G401 (cell line): ENCODE results near the gene LTV1. TPM values are rescaled to one million over a fixed set of nuclear protein-coding genes. Genes with fewer than 3 reads are reported as not detected.

Source experiments
- DNase-seq: peaks from one replicate; pipeline ENCODE4 v3.0.0-alpha.2; 2015; ENCODE audit warnings: low spot score
- in situ Hi-C: cut with HindIII; loops from 2 replicates; pipeline ENCODE4 v1.10.0; 2016; ENCODE audit warnings: low sequenced_read_pairs, mixed read lengths
- total RNA-seq: library from RNA; depleted of rRNA; stranded (reverse); fragments of >200 nt; shearing (Covaris generic); gene quantifications from 2 replicates; pipeline ENCODE4 v1.2.3, GENCODE V29; 2014; rRNA removed

Gene LTV1
- total RNA-seq, 1 experiment from 2014 or later: 37.0 TPM

- in situ Hi-C loops: no loop called here
- DNase-seq: no peak
Observed at GRCh38 chr6:143878272-143878760, 35.2 kb downstream of the LTV1 start.

- in situ Hi-C loops: no loop called here
Observed at GRCh38 chr6:143880412-143880811, 37.3 kb downstream of the LTV1 start.

DNA sequence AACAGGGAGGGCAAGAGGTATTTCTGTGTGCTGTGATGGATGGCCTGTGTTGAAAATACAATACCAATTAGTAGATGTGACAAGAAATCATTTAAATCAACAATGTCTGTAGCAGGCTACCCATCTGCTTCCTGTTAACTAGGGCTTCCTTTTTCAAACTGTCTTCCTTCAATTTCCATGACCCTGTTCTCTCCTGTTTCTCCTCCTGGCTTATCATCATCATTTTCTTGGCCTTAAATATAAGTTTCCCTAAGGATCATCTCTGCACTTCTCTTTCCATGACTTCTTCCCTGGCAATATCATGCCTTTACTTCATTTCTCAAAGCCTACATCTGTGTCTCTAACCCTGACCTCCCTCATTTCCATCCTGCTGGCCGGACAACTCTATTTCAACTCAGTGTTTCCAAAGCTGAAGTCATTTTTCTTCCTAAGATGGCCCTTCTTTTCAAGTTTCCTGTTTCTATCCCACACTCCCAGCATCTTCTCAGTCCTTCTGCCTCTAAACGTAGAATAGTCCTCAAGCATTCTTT is 39.3 kb downstream of the LTV1 start:
- no peak for DNase-seq
- in situ Hi-C loops: no loop called here

More at GRCh38 chr6:143880412-143880811, 37.3 kb downstream of the LTV1 start:
- DNase-seq: no peak

- in situ Hi-C loops: no loop called here
- DNase-seq: no peak
Observed at GRCh38 chr6:143884216-143884900, 41.2 kb downstream of the LTV1 start.

- DNase-seq: no peak
Observed at GRCh38 chr6:143885116-143885515, 42.0 kb downstream of the LTV1 start.

DNA sequence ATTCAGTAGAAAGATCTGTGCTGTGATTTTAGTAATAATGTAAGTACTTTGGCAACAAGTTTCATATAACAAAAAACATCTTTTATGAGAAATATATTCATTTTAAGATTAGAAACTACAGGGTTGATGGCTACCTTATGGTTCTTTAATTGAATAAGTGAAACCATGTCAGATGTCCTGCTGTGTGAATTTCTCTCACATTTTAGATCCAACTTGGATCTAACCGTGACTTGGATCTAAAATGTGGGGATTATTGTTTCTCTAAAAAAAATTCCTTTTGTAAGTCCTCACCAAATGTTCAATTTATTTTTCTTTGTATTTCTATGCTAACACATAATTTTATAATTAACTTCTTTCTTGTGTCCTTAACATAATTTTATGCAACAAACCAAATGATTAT is 51.5 kb downstream of the LTV1 start:
- DNase-seq: no peak
- in situ Hi-C loops: no loop called here

More at GRCh38 chr6:143885116-143885515, 42.0 kb downstream of the LTV1 start:
- in situ Hi-C loops: no loop called here

DNA sequence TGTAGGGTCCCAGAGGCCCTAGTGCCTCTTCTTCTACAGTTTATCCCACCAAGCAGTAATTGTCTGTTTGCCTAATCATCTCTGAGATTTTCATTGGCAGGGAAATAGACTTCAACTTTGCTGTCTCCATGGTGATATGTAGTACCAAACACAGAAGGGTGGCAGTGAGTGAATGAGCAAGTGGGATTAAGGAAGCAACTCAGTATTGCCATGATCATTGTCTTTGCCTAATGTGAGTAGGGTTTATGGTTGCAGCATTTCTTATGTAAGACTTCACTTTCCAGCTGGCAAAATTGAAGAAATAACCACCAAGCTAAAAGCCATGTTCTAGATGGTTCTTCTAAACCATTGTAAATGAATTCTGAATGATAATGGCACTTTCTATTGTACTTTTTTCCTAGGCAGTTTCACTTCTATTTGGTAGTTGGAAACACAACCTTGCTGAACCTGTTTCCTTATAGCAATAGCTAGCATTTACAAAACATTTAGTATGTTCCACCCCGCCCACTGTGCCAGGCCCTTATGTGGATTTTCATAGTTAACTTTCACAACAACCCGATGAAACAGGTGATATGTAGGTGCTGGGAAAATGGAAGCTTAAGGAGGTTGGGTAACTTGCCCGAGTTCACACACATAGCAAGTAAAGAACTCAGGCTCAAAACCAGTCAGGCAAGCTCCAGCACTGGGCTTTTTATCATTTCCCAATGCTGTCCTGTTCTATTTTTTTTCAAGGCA is 53.2 kb downstream of the LTV1 start:
- in situ Hi-C loops: no loop called here

DNA sequence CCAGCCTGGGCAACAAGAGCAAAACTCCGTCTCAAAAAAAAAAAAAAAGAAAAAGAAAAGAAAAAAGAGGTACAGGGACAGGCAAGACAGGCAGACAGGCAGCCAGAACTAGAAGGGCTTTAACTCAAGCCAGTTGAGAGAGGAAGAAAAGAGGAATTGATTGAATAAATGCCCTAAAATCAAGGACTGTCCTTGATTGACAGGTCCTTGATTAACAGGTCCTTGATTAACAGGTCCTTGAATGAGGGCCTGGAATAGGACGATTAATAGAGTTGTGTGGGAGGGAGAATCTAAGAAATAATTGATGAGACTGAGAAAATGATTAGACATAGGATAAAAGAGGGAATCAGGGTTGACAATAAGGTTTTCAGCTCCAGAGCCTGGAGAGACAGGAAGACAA is 57.2 kb downstream of the LTV1 start:
- DNase-seq: no peak
- in situ Hi-C loops: no loop called here

More for the DNA sequence above, 53.2 kb downstream of the LTV1 start:
- DNase-seq: no peak

DNA sequence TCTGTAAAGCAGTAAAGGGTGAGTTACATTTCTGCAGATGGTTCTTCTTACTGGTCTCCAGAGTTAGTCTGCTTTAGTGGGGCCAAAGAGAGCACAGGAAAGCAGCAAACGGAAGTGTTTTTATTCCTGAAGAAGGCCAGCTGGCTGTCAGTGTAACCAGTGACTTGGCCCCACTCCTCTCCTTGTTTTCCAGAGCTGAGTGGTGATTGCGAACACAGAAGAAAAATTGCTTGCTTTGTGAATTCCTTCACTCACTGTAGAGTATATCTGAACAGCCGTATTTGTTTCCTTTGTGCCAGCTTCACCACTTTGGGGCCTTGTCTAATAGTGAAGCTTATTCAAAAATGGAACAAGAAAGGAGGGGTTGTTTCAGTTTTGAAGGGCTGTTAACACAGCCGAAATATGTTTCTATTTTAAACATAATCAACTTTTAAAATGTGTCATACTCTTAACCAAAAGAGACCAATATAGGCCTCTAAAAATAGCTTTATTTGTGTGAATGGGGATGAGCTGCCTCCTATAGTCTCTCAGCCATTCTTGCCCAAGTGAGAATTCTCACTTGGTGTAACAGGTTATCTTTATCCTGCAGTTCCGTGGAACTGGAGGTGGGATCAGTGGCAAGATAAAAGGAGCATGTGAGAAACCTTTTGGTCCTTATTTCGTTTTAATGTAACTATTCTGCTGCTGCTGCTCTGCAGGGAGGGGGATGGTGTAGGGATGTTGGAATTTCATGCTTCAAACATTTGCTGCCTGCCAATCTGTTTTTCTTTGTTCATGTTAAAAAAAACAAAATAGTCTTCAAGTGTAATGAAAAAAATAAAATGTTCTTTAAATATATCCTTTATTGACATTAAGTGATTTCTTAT is 59.0 kb downstream of the LTV1 start:
- in situ Hi-C loops: no loop called here
- DNase-seq: no peak

DNA sequence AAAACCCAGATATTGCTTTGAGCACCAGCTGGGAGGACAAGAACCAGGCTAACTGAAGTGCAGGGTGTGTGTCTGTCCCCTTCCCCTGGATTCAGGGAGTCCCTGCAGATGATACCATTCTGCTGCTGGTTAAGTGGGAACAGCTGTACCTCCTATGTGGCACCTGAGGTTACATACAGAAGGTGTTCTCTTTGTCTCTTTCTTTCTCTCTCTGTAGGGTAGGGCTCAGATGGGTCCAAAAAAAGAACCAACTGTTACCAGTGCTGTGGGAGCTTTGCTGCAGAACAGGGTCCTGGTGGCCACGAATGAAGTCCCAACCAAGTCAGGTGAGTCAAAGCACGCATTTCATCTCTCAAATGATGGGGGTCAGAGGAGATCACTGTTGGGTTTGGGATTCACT is 59.7 kb downstream of the LTV1 start:
- DNase-seq: no peak
- in situ Hi-C loops: no loop called here

DNA sequence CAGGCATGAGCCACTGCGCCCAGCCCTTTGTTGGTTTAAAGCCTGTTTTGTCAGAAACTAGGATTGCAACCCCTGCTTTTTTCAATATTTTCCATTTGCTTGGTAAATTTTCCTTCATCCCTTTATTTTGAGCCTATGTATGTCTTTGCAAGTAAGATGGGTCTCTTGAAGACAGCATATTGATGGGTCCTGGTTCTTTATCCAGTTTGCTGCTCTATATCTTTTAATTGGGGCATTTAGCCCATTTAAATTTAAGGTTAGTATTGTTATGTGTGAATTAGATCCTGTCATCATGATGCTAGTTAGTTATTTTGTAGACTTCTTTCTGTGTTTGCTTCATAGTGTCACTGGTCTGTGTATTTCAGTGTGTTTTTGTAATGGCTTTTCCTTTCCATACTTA is 67.9 kb downstream of the LTV1 start:
- in situ Hi-C loops: no loop called here

GRCh38 chr6:143912671-143913070 is 69.5 kb downstream of the LTV1 start:
- in situ Hi-C loops: no loop called here
- DNase-seq: no peak

More for the DNA sequence above, 67.9 kb downstream of the LTV1 start:
- DNase-seq: no peak

Other genes starting within 250 kb of the LTV1 start
- gene PHACTR2, start 165.4 kb upstream of the LTV1 start, total RNA-seq: 61.3 and 98.1 TPM in 2 replicates
- gene ZC2HC1B, start 21.1 kb downstream of the LTV1 start, total RNA-seq: not detected in 2 replicates
- 5.5 and 9.9 TPM in 2 replicates for gene PLAGL1, start 164.9 kb downstream of the LTV1 start, total RNA-seq